CD14-positive monocyte (primary cell): ENCODE results near the gene TLK1. TPM values are rescaled to one million over a fixed set of nuclear protein-coding genes. Genes with fewer than 3 reads are reported as not detected.
A peak's percentile ranks its signal among the peaks of the same experiment; 100 is the strongest.

Source experiments
- DNase-seq, 3 donors: peaks; one replicate each; pipeline ENCODE4 v3.0.0-alpha.2; 2011 to 2022
- H2AFZ ChIP-seq: 2 replicates; pipeline ENCODE4 v1.6.0; 2012; ENCODE audit warnings: mild to moderate bottlenecking, low read depth, low read length, inconsistent platforms; ENCODE audit not compliant: insufficient read depth, poor library complexity, severe bottlenecking
- H3K27ac ChIP-seq, 2 donors: 1 replicate in 1 of 2; 2 replicates in 1 of 2; pipeline ENCODE4 v1.5.1; 2012 to 2013; ENCODE audit warnings: low read length in 2 of 2, control low read depth in 1 of 2, inconsistent platforms in 1 of 2, low read depth in 1 of 2, mild to moderate bottlenecking in 1 of 2
- H3K27me3 ChIP-seq, 2 donors: one replicate each; pipeline versions ENCODE4 v1.6.0 to v1.6.1; 2011 to 2013; ENCODE audit warnings: low read length in 2 of 2; ENCODE audit not compliant: control insufficient read depth in 2 of 2, insufficient read depth in 2 of 2
- H3K36me3 ChIP-seq, 2 donors: replicated peaks in 1 of 2; 1 replicate in 1 of 2; 2 replicates in 1 of 2; pipeline versions ENCODE4 v1.5.1 to v1.6.1; 2012 to 2013; ENCODE audit warnings: low read length in 2 of 2, control low read depth in 1 of 2, inconsistent platforms in 1 of 2, mild to moderate bottlenecking in 1 of 2; ENCODE audit not compliant: insufficient read depth in 2 of 2, control insufficient read depth in 1 of 2
- H3K4me1 ChIP-seq, 2 donors: 1 replicate in 1 of 2; 2 replicates in 1 of 2; pipeline versions ENCODE4 v1.5.1 to v1.6.1; 2012 to 2013; ENCODE audit warnings: low read length in 2 of 2, control low read depth in 1 of 2, inconsistent platforms in 1 of 2, mild to moderate bottlenecking in 1 of 2, moderate library complexity in 1 of 2; ENCODE audit not compliant: insufficient read depth in 2 of 2, control insufficient read depth in 1 of 2
- H3K4me2 ChIP-seq: replicated peaks from 2 replicates; pipeline ENCODE3; 2012; ENCODE audit warnings: low read length, moderate library complexity, mild to moderate bottlenecking; ENCODE audit not compliant: poor library complexity, severe bottlenecking; ENCODE audit errors: extremely low read depth
- H3K4me3 ChIP-seq, 3 experiments: fragments of 200-600 bp in 1 of 3; sonication (generic) in 1 of 3; replicated peaks in 1 of 3; 1 replicate in 2 of 3; 2 replicates in 1 of 3; pipeline ENCODE4 v1.5.1; 2011 to 2013; ENCODE audit warnings: low read length in 3 of 3, mild to moderate bottlenecking in 3 of 3, control low read depth in 2 of 3, low read depth in 2 of 3, inconsistent platforms in 1 of 3, moderate library complexity in 1 of 3
- H3K79me2 ChIP-seq: 2 replicates; pipeline ENCODE4 v1.6.0; 2012; ENCODE audit warnings: mild to moderate bottlenecking, control low read depth, inconsistent platforms, low read length, moderate library complexity; ENCODE audit not compliant: insufficient read depth
- H3K9ac ChIP-seq: 2 replicates; pipeline ENCODE4 v1.6.0; 2017; ENCODE audit warnings: low read length, mild to moderate bottlenecking; ENCODE audit not compliant: insufficient read depth, poor library complexity, severe bottlenecking
- H3K9me3 ChIP-seq, 2 donors: replicated peaks in 1 of 2; 1 replicate in 1 of 2; 2 replicates in 1 of 2; pipeline versions ENCODE4 v1.5.1 to v1.6.1; 2012 to 2013; ENCODE audit warnings: low read length in 2 of 2, control low read depth in 1 of 2; ENCODE audit not compliant: control insufficient read depth in 1 of 2, insufficient read depth in 1 of 2
- H4K20me1 ChIP-seq: 2 replicates; pipeline ENCODE4 v1.6.0; 2012; ENCODE audit warnings: mild to moderate bottlenecking, low read length, control low read depth, moderate library complexity; ENCODE audit not compliant: insufficient read depth
- H3K27ac Mint-ChIP-seq, 7 donors: one replicate each; pipeline ENCODE4 v1.8.0; 2020; ENCODE audit warnings: mild to moderate bottlenecking in 7 of 7, mixed read lengths in 7 of 7, moderate library complexity in 6 of 7, inconsistent platforms in 2 of 7
- H3K27me3 Mint-ChIP-seq, 3 donors: one replicate each; pipeline ENCODE4 v1.8.0; 2021 to 2022; ENCODE audit warnings: low read depth in 3 of 3, mild to moderate bottlenecking in 3 of 3, mixed read lengths in 3 of 3, moderate library complexity in 3 of 3, inconsistent platforms in 1 of 3
- H3K36me3 Mint-ChIP-seq, 2 donors: one replicate each; pipeline ENCODE4 v1.8.0; 2020; ENCODE audit warnings: mixed read lengths in 2 of 2, inconsistent platforms in 1 of 2, mild to moderate bottlenecking in 1 of 2
- H3K4me1 Mint-ChIP-seq: one replicate; pipeline ENCODE4 v1.8.0; 2020; ENCODE audit warnings: mild to moderate bottlenecking, mixed read lengths
- H3K4me3 Mint-ChIP-seq, 2 donors: one replicate each; pipeline ENCODE4 v1.8.0; 2020; ENCODE audit warnings: mild to moderate bottlenecking in 2 of 2, mixed read lengths in 2 of 2, moderate library complexity in 1 of 2
- H3K9me3 Mint-ChIP-seq, 7 donors: one replicate each; pipeline ENCODE4 v1.8.0; 2020 to 2022; ENCODE audit warnings: mixed read lengths in 7 of 7, mild to moderate bottlenecking in 6 of 7, moderate library complexity in 6 of 7, inconsistent platforms in 2 of 7
- WGBS: methylation state at CpG from one replicate; pipeline ENCODE4 v1.1.5; 2013; ENCODE audit warnings: missing lambda C conversion rate; ENCODE audit not compliant: insufficient coverage; 5-methylcytosine and 5-hydroxymethylcytosine counted together
- intact Hi-C, 2 donors: fragments of 100-400 bp; cut with micrococcal nuclease; formaldehyde crosslinking; loops; one replicate each; pipeline versions ENCODE4 v1.15.0 to v1.15.1; 2023
- polyA plus RNA-seq, 3 donors: library from polyadenylated mRNA; depleted of rRNA in 1 of 3; unstranded in 2 of 3; stranded (reverse) in 1 of 3; fragments of 300-500 nt in 2 of 3; fragments of >200 nt in 1 of 3; fragmentation: Illumina TruSeq in 2 of 3; gene quantifications; 1 replicate in 2 of 3; 2 replicates in 1 of 3; pipeline ENCODE4 v1.2.3, GENCODE V29; 2012 to 2021
- TF ChIP-seq, protein P1 (sequence below): fragments of 200-600 bp; IDR thresholded peaks from one replicate; pipeline ENCODE4 v1.8.0; 2022; ENCODE audit warnings: antibody characterized with exemption, mild to moderate bottlenecking

Gene TLK1
- polyA plus RNA-seq, 3 donors, result 6.3 to 20.0 (median 8.6) TPM

DNA sequence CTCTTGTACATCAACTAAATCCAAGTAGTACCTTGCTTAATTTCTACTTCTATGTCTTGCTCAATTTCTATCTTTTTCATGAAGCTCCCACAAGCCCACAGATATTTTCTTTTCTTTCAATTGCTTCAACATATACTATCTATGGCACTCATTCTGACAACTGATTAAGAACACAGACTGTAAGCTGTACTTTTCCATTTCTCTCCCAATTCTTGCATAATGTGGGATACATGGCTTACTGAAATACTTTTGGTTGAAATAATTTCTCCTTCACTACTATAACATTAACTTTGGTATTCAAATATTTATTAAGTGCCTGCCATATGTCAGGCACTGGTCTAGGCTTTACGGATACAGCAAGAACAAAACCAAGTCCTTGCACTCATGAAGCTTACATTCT is 146.8 kb downstream of the TLK1 start:
- no peak for DNase-seq
- TF ChIP-seq, protein P1, sequence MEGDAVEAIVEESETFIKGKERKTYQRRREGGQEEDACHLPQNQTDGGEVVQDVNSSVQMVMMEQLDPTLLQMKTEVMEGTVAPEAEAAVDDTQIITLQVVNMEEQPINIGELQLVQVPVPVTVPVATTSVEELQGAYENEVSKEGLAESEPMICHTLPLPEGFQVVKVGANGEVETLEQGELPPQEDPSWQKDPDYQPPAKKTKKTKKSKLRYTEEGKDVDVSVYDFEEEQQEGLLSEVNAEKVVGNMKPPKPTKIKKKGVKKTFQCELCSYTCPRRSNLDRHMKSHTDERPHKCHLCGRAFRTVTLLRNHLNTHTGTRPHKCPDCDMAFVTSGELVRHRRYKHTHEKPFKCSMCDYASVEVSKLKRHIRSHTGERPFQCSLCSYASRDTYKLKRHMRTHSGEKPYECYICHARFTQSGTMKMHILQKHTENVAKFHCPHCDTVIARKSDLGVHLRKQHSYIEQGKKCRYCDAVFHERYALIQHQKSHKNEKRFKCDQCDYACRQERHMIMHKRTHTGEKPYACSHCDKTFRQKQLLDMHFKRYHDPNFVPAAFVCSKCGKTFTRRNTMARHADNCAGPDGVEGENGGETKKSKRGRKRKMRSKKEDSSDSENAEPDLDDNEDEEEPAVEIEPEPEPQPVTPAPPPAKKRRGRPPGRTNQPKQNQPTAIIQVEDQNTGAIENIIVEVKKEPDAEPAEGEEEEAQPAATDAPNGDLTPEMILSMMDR, result no peak
- H3K36me3 ChIP-seq, result peaks cover 47 to 66% of the 10 kb centered on the region in 2 donors

DNA sequence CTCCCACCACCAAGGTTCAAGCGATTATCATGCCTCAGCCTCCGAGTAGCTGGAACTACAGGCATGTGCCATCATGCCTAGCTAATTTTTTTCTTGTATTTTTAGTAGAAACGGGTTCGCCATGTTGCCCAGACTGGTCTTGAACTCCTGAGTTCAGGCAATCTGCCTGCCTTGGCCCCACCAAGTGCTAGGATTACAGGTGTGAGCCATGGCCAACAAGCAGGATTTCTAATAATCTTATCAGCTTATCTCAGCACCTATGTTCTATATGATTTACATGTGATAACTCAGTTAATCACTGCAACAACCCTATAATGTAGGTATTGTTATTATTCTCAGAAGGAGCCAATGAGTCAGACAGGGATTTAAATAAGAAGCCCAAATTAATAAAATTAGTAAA is 151.3 kb downstream of the TLK1 start:
- TF ChIP-seq, protein P1, result no peak
- H3K36me3 ChIP-seq, result peaks cover 63 to 96% of the 10 kb centered on the region in 2 donors
- H3K27ac ChIP-seq, result no peak overlapping the region
- no peaks in the 10 kb centered on the region for H3K9me3 Mint-ChIP-seq
- H3K9ac ChIP-seq, result no peak overlapping the region
- intact Hi-C loops, result no loop called here
- peaks cover 70 to 79% of the 10 kb centered on the region in 2 donors for H3K36me3 Mint-ChIP-seq
- no peak overlapping the region for H3K4me3 ChIP-seq
- DNase-seq, result no peak
- H3K9me3 ChIP-seq, result no peaks in the 10 kb centered on the region
- H3K4me1 ChIP-seq, result no peaks in the 10 kb centered on the region
- H3K27me3 Mint-ChIP-seq, result no peaks in the 10 kb centered on the region
- H3K4me1 Mint-ChIP-seq, result no peaks in the 10 kb centered on the region
- no peaks in the 10 kb centered on the region for H3K79me2 ChIP-seq
- no peaks in the 10 kb centered on the region for H3K27me3 ChIP-seq
- H3K4me3 Mint-ChIP-seq, result no peak overlapping the region
- H3K4me2 ChIP-seq, result no peak overlapping the region
- WGBS, result 100% methylated on average over 3 of the region's 4 CpGs
- H2AFZ ChIP-seq, result no peak overlapping the region
- peak overlapping the region in 1 of 7 donors; percentile 32 for H3K27ac Mint-ChIP-seq
- no peaks in the 10 kb centered on the region for H4K20me1 ChIP-seq

More for the DNA sequence above, 146.8 kb downstream of the TLK1 start:
- Mint-ChIP-seq H3K9me3 (no peaks in the 10 kb centered on the region), H3K27me3 (no peaks in the 10 kb centered on the region), H3K4me1 (no peaks in the 10 kb centered on the region), H3K27ac (no peak overlapping the region), H3K4me3 (no peak overlapping the region), H3K36me3 (peaks cover 46 to 70% of the 10 kb centered on the region in 2 donors)
- intact Hi-C loops, result no loop called here
- no peaks in the 10 kb centered on the region for H3K27me3 ChIP-seq
- H3K9me3 ChIP-seq, result no peaks in the 10 kb centered on the region
- H3K4me1 ChIP-seq, result no peaks in the 10 kb centered on the region
- H3K4me3 ChIP-seq, result no peak overlapping the region
- WGBS, result no CpG with 5 or more reads among the region's 1 CpG
- no peak overlapping the region for H3K4me2 ChIP-seq
- no peak overlapping the region for H2AFZ ChIP-seq
- H4K20me1 ChIP-seq, result no peaks in the 10 kb centered on the region
- H3K27ac ChIP-seq, result no peak overlapping the region
- no peaks in the 10 kb centered on the region for H3K79me2 ChIP-seq
- no peak overlapping the region for H3K9ac ChIP-seq
